Gastrocnemius medialis (tissue), 4 donors: ENCODE data around the gene APBA2. TPM values are rescaled to one million over a fixed set of nuclear protein-coding genes. Genes with fewer than 3 reads are reported as not detected.

Experiments used
- ATAC-seq, 2 donors: fragments of 150-250 bp; one replicate each; pipeline ENCODE4 v1.9.1; 2016
- DNase-seq, 2 donors: peaks; one replicate each; pipeline ENCODE4 v3.0.0-alpha.2; 2019
- H3K27ac ChIP-seq, 4 donors: fragments of 200-600 bp; sonication (generic); 1 replicate in 1 of 4; 2 replicates in 3 of 4; pipeline ENCODE4 v1.5.1; 2016 to 2018; ENCODE audit warnings: mild to moderate bottlenecking in 2 of 4, moderate library complexity in 1 of 4
- H3K27me3 ChIP-seq, 3 donors: fragments of 200-600 bp; sonication (generic) in 2 of 3; 1 replicate in 1 of 3; 2 replicates in 2 of 3; pipeline versions ENCODE4 v1.5.1 to v1.6.0; 2016 to 2019; ENCODE audit warnings: mild to moderate bottlenecking in 1 of 3, moderate library complexity in 1 of 3
- H3K36me3 ChIP-seq, 2 donors: fragments of 200-600 bp; sonication (generic) in 1 of 2; one replicate each; pipeline ENCODE4 v1.5.1; 2017 to 2018
- H3K4me1 ChIP-seq, 2 donors: fragments of 200-600 bp; sonication (generic) in 1 of 2; one replicate each; pipeline ENCODE4 v1.5.1; 2016 to 2017; ENCODE audit warnings: mild to moderate bottlenecking in 2 of 2
- H3K4me3 ChIP-seq, 4 donors: fragments of 200-600 bp; sonication (generic) in 3 of 4; 1 replicate in 1 of 4; 2 replicates in 3 of 4; pipeline ENCODE4 v1.5.1; 2016 to 2019; ENCODE audit warnings: mild to moderate bottlenecking in 2 of 4
- H3K9me3 ChIP-seq, 3 donors: fragments of 200-600 bp; sonication (generic) in 2 of 3; 1 replicate in 1 of 3; 2 replicates in 2 of 3; pipeline ENCODE4 v1.5.1; 2016 to 2019
- CTCF ChIP-seq, 5 experiments: fragments of 450-650 bp in 3 of 5; fragments of 200-600 bp in 2 of 5; sonication (generic) in 2 of 5; IDR thresholded peaks in 4 of 5; conservative IDR thresholded peaks in 1 of 5; 1 replicate in 4 of 5; 2 replicates in 1 of 5; pipeline ENCODE4 v1.5.1; 2016 to 2019; ENCODE audit warnings: antibody characterized with exemption in 5 of 5, mild to moderate bottlenecking in 3 of 5, moderate library complexity in 3 of 5
- POLR2A ChIP-seq, 2 donors: fragments of 450-650 bp; IDR thresholded peaks; one replicate each; pipeline ENCODE4 v1.6.1; 2017; ENCODE audit warnings: antibody characterized with exemption in 2 of 2, mild to moderate bottlenecking in 2 of 2, moderate library complexity in 2 of 2
- in situ Hi-C, 4 donors: fragments of 200-750 bp; cut with MboI; loops; one replicate each; pipeline versions ENCODE4 v1.15.0 to v1.8.0; 2017; ENCODE audit warnings: low sequenced_read_pairs in 4 of 4
- intact Hi-C: fragments of 100-400 bp; cut with DNase I; formaldehyde crosslinking; loops from one replicate; pipeline ENCODE4 v1.15.1; 2023; ENCODE audit warnings: low total_unique reads
- total RNA-seq, 4 donors: library from RNA; depleted of rRNA; stranded (reverse); fragments of >200 nt; gene quantifications; one replicate each; pipeline versions ENCODE4 v1.1.0 to v1.2.3, GENCODE V29; 2016

APBA2 gene
- total RNA-seq, 4 donors from 2014 or later, result 0.19 to 0.31 TPM; not detected in 2

GRCh38 chr15:29062179-29062591 lies 176.4 kb downstream of the APBA2 start:
- TF ChIP-seq POLR2A (IDR thresholded peaks at IDR 0.05) (no peak), CTCF (IDR thresholded peaks at IDR 0.05 in 4 of 5, conservative IDR thresholded peaks at IDR 0.05 in 1 of 5) (no peak)
- ATAC-seq (no peak), DNase-seq (no peak)
- intact Hi-C loops, result no loop called here
- Histone ChIP-seq H3K27ac (no peak overlapping the region), H3K4me1 (no peaks in the 10 kb centered on the region), H3K9me3 (no peaks in the 10 kb centered on the region), H3K4me3 (no peak overlapping the region), H3K27me3 (no peaks in the 10 kb centered on the region), H3K36me3 (no peaks in the 10 kb centered on the region)
- in situ Hi-C loops, result no loop called here

- TF ChIP-seq POLR2A (IDR thresholded peaks at IDR 0.05) (no peak), CTCF (IDR thresholded peaks at IDR 0.05 in 4 of 5, conservative IDR thresholded peaks at IDR 0.05 in 1 of 5) (no peak)
- ATAC-seq (no peak), DNase-seq (no peak)
- intact Hi-C loops, result no loop called here
- no peak overlapping the region for H3K27ac ChIP-seq
- H3K9me3 ChIP-seq, result no peaks in the 10 kb centered on the region
- in situ Hi-C loops, result no loop called here
- no peaks in the 10 kb centered on the region for H3K36me3 ChIP-seq
- no peaks in the 10 kb centered on the region for H3K27me3 ChIP-seq
- no peak overlapping the region for H3K4me3 ChIP-seq
- H3K4me1 ChIP-seq, result no peaks in the 10 kb centered on the region
Observed at GRCh38 chr15:29062626-29063025, 176.9 kb downstream of the APBA2 start.

- Histone ChIP-seq H3K4me1 (no peaks in the 10 kb centered on the region), H3K27me3 (no peaks in the 10 kb centered on the region), H3K27ac (no peak overlapping the region), H3K9me3 (no peaks in the 10 kb centered on the region), H3K36me3 (no peaks in the 10 kb centered on the region), H3K4me3 (no peak overlapping the region)
- in situ Hi-C loops, result no loop called here
- ATAC-seq (no peak), DNase-seq (no peak)
- intact Hi-C loops, result no loop called here
- TF ChIP-seq CTCF (IDR thresholded peaks at IDR 0.05 in 4 of 5, conservative IDR thresholded peaks at IDR 0.05 in 1 of 5), result no peak
- TF ChIP-seq POLR2A (IDR thresholded peaks at IDR 0.05), result no peak
Observed at GRCh38 chr15:29063646-29064045, 177.9 kb downstream of the APBA2 start.

GRCh38 chr15:29064290-29064689 lies 178.5 kb downstream of the APBA2 start:
- H3K27me3 ChIP-seq, result no peaks in the 10 kb centered on the region
- no peak for TF ChIP-seq POLR2A (IDR thresholded peaks at IDR 0.05)
- TF ChIP-seq CTCF (IDR thresholded peaks at IDR 0.05 in 4 of 5, conservative IDR thresholded peaks at IDR 0.05 in 1 of 5), result no peak
- no peaks in the 10 kb centered on the region for H3K36me3 ChIP-seq
- in situ Hi-C loops, result no loop called here
- no peak for DNase-seq
- no peaks in the 10 kb centered on the region for H3K4me1 ChIP-seq
- no peak overlapping the region for H3K27ac ChIP-seq
- H3K9me3 ChIP-seq, result no peaks in the 10 kb centered on the region
- H3K4me3 ChIP-seq, result no peak overlapping the region
- intact Hi-C loops, result no loop called here
- no peak for ATAC-seq

- in situ Hi-C loops (no loop called here), intact Hi-C loops (no loop called here)
- no peak for TF ChIP-seq CTCF (IDR thresholded peaks at IDR 0.05 in 4 of 5, conservative IDR thresholded peaks at IDR 0.05 in 1 of 5)
- no peak for TF ChIP-seq POLR2A (IDR thresholded peaks at IDR 0.05)
- no peak overlapping the region for H3K27ac ChIP-seq
- H3K4me3 ChIP-seq, result no peak overlapping the region
- ATAC-seq (no peak), DNase-seq (no peak)
- H3K36me3 ChIP-seq, result no peaks in the 10 kb centered on the region
- no peaks in the 10 kb centered on the region for H3K4me1 ChIP-seq
- H3K9me3 ChIP-seq, result no peaks in the 10 kb centered on the region
- H3K27me3 ChIP-seq, result no peaks in the 10 kb centered on the region
Observed at GRCh38 chr15:29064731-29065130, 179.0 kb downstream of the APBA2 start.
